ENCODE results near the gene EGFL7. TPM values are rescaled to one million over a fixed set of nuclear protein-coding genes. Genes with fewer than 3 reads are reported as not detected.

The EGFL7 gene
- total RNA-seq, 1 experiment from 2014 or later: 38.0 TPM

DNA sequence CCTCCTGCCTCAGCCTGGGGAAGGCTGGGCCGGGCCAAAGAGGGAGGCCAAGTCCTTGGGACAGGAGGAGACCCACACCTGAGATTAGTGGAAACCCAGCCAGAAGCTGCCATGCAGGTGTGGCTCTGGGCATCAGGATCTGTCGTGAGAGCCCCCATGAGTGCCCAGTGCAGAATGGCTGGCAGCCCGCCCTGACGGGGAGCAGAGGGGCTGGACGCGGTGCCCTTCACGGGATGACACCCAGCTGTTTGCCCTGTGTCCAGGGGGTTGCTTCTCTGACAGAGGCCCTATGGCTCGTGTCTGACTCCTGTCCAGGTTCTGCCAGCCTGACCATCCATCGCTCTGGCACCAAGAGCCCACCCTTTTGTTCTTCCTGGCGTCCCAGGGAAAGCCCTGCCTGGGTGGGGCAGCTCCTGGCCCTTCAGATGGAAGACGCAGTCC, 58.2 kb downstream of the EGFL7 start:
- Mint-ChIP-seq H3K27me3 (ENCODE audit: low read depth) (no peaks in the 10 kb centered on the region; the same call in 1 of the 2 replicates), H3K36me3 (ENCODE audit: insufficient read depth in 1 of 3, low read depth in 3 of 3) (peaks cover 20 to 31% (median 26%) of the 10 kb centered on the region in 3 experiments; a peak in 6 of 7 replicates), H3K9me3 (no peaks in the 10 kb centered on the region; a peak in 1 of 5 replicates), H3K27ac (peak overlapping the region in 1 of 3 experiments; percentile 71; a peak in 2 of 7 replicates), H3K4me3 (no peak overlapping the region), H3K4me1 (peaks cover 3 to 9% of the 10 kb centered on the region in 2 experiments; a peak in 3 of 4 replicates)
- no peak overlapping the region for H4K8ac ChIP-seq (replicated peaks; ENCODE audit: insufficient read length, low read depth, low read length)
- no peak overlapping the region for H2AFZ ChIP-seq (ENCODE audit: low read length)
- no peak overlapping the region for H3K4me2 ChIP-seq (ENCODE audit: insufficient read depth, insufficient read length, low read length)
- H3K18ac ChIP-seq (ENCODE audit: insufficient read length, low read depth, low read length): no peak overlapping the region
- no peak overlapping the region for H3T11ph ChIP-seq (ENCODE audit: low read length)
- H3K23ac ChIP-seq (ENCODE audit: insufficient read length, low read depth, low read length): no peak overlapping the region
- no peak for DNase-seq
- no peak overlapping the region for H3K14ac ChIP-seq (ENCODE audit: insufficient read depth, low read length)
- no peak overlapping the region for H2AK5ac ChIP-seq (ENCODE audit: insufficient read length, low read length)
- H3K4me1 ChIP-seq (ENCODE audit: insufficient read depth, low read length): no peaks in the 10 kb centered on the region
- no peak overlapping the region for H3K9ac ChIP-seq (ENCODE audit: extremely low read depth, insufficient read length, low read length)
- H3K23me2 ChIP-seq (ENCODE audit: insufficient read length, low read depth, low read length, poor library complexity, severe bottlenecking): no peaks in the 10 kb centered on the region
- no peaks in the 10 kb centered on the region; the same call in 1 of the 2 replicates for H3K79me2 ChIP-seq (ENCODE audit: insufficient read depth, low read length)
- no peak overlapping the region for H3K56ac ChIP-seq (ENCODE audit: insufficient read length, low read depth, low read length)
- no peak overlapping the region for H2BK20ac ChIP-seq (ENCODE audit: low read depth, low read length, poor library complexity, severe bottlenecking)
- H3K27me3 ChIP-seq (ENCODE audit: insufficient read depth, low read length): no peaks in the 10 kb centered on the region
- TF ChIP-seq, protein P1, sequence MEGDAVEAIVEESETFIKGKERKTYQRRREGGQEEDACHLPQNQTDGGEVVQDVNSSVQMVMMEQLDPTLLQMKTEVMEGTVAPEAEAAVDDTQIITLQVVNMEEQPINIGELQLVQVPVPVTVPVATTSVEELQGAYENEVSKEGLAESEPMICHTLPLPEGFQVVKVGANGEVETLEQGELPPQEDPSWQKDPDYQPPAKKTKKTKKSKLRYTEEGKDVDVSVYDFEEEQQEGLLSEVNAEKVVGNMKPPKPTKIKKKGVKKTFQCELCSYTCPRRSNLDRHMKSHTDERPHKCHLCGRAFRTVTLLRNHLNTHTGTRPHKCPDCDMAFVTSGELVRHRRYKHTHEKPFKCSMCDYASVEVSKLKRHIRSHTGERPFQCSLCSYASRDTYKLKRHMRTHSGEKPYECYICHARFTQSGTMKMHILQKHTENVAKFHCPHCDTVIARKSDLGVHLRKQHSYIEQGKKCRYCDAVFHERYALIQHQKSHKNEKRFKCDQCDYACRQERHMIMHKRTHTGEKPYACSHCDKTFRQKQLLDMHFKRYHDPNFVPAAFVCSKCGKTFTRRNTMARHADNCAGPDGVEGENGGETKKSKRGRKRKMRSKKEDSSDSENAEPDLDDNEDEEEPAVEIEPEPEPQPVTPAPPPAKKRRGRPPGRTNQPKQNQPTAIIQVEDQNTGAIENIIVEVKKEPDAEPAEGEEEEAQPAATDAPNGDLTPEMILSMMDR (conservative IDR thresholded peaks at IDR 0.05): no peak
- H3K27ac ChIP-seq (ENCODE audit: insufficient read length, low read depth, low read length): no peak overlapping the region
- H2BK120ac ChIP-seq (ENCODE audit: low read depth, low read length, poor library complexity, severe bottlenecking): no peak overlapping the region
- no peak overlapping the region for H2BK5ac ChIP-seq (ENCODE audit: insufficient read length, low read length)
- H3K9me3 ChIP-seq (ENCODE audit: control insufficient read depth, low read depth, low read length): no peaks in the 10 kb centered on the region
- H4K91ac ChIP-seq (ENCODE audit: insufficient read length, low read depth, low read length): no peak overlapping the region
- no CpG with 5 or more reads among the region's 11 CpGs for WGBS (ENCODE audit: extremely low coverage, insufficient read length, low lambda C conversion rate)
- H4K5ac ChIP-seq (ENCODE audit: insufficient read length, low read depth, low read length): no peak overlapping the region
- no peaks in the 10 kb centered on the region for H3K79me1 ChIP-seq (ENCODE audit: insufficient read depth, low read depth, low read length, poor library complexity, severe bottlenecking)
- no peaks in the 10 kb centered on the region for H4K20me1 ChIP-seq (ENCODE audit: control insufficient read depth, insufficient read depth, insufficient read length)
- H3K4ac ChIP-seq (ENCODE audit: low read depth, low read length): no peak overlapping the region
- H2BK15ac ChIP-seq (ENCODE audit: low read depth, low read length): no peak overlapping the region
- no peak overlapping the region for H2BK12ac ChIP-seq (ENCODE audit: insufficient read length, low read depth, low read length)

Data from H9 (cell line).